K562 (cell line): ENCODE measurements around the gene KCTD13. TPM values are rescaled to one million over a fixed set of nuclear protein-coding genes. Genes with fewer than 3 reads are reported as not detected.
A peak's percentile ranks its signal among the peaks of the same experiment; 100 is the strongest.
"Not testable (repeated sequence)": the region's sequence is repeated elsewhere in the genome, so short reads cannot be mapped to it uniquely, and the experiment has no call there.

ENCODE experiments used
- ATAC-seq: fragments of 200-7000 bp; cut with Tn5 transposase; 3 replicates; pipeline ENCODE4 v1.9.1; 2020; ENCODE audit warnings: moderate library complexity
- BruUV-seq: library from RNA; stranded (reverse); fragments of 400-500 nt; replicated peaks from 2 replicates; lab custom pipeline; 2021; lab: Mats Ljungman, UMichigan
- CTCF ChIA-PET: fragments of 300-600 bp; formaldehyde crosslinking; extraction: SDS; loops from one replicate; lab custom pipeline; 2021; ENCODE audit warnings: low intra/inter-chr PET ratio; lab: Yijun Ruan, JAX
- POLR2A ChIA-PET: fragments of 300-600, 350-650 bp; sonication (Branson Sonifier 250); formaldehyde crosslinking; extraction: SDS; loops from one replicate; lab custom pipeline; 2021; ENCODE audit warnings: antibody characterized with exemption, inconsistent platforms; lab: Yijun Ruan, JAX
- DNase-seq, 4 experiments: peaks; one replicate each; pipeline versions ENCODE4 v3.0.0 to v3.0.0-alpha.2; 2011 to 2018; ENCODE audit warnings: low spot score in 3 of 4, mixed read lengths in 3 of 4; ENCODE audit errors: extremely low read depth in 1 of 4
- FAIRE-seq: peaks from 2 replicates; lab custom pipeline; 2011; peaks lifted over from hg19 to GRCh38; lab: Jason Lieb, UNC
- H2AFZ ChIP-seq: 2 replicates; pipeline ENCODE4 v1.6.0; 2011; ENCODE audit warnings: low read depth, low read length, control low read depth, inconsistent platforms
- H3K27ac ChIP-seq: fragments of 200-600 bp; 3 replicates; pipeline ENCODE4 v1.8.0; 2011; ENCODE audit warnings: low read depth, mild to moderate bottlenecking, control low read depth, inconsistent platforms, low read length, moderate library complexity, mixed read lengths; ENCODE audit errors: extremely low read depth
- H3K27me3 ChIP-seq, 2 experiments: fragments of 300-600 bp in 1 of 2; 2 replicates in 1 of 2; 3 replicates in 1 of 2; pipeline versions ENCODE4 v1.6.0 to v1.8.0; 2011; ENCODE audit warnings: inconsistent platforms in 2 of 2, low read length in 2 of 2, mild to moderate bottlenecking in 1 of 2, mixed read lengths in 1 of 2, moderate library complexity in 1 of 2; ENCODE audit not compliant: control insufficient read depth in 2 of 2, insufficient read depth in 2 of 2
- H3K36me3 ChIP-seq: fragments of 300-600 bp; 3 replicates; pipeline ENCODE4 v1.8.0; 2011; ENCODE audit warnings: mild to moderate bottlenecking, low read length, inconsistent platforms; ENCODE audit not compliant: control insufficient read depth, insufficient read depth
- H3K4me1 ChIP-seq, 2 experiments: fragments of 200-600 bp in 1 of 2; replicated peaks in 1 of 2; 2 replicates in 1 of 2; 3 replicates in 1 of 2; pipeline versions ENCODE4 v1.5.1 to v1.8.0; 2011; ENCODE audit warnings: inconsistent platforms in 2 of 2, low read length in 2 of 2, mild to moderate bottlenecking in 1 of 2, mixed read lengths in 1 of 2, moderate library complexity in 1 of 2; ENCODE audit not compliant: control insufficient read depth in 2 of 2, insufficient read depth in 2 of 2
- H3K4me2 ChIP-seq: 2 replicates; pipeline ENCODE4 v1.6.1; 2011; ENCODE audit warnings: low read length, control low read depth, inconsistent platforms, mixed read lengths; ENCODE audit not compliant: insufficient read depth
- H3K4me3 ChIP-seq: fragments of 200-600 bp; sonication (generic), shearing (Covaris generic); 2 replicates; pipeline ENCODE4 v1.5.1; 2016; ENCODE audit warnings: control low read depth, inconsistent platforms
- H3K79me2 ChIP-seq: fragments of 200-600 bp; 3 replicates; pipeline ENCODE4 v1.8.0; 2011; ENCODE audit warnings: low read length, inconsistent platforms; ENCODE audit not compliant: control insufficient read depth, insufficient read depth
- H3K9ac ChIP-seq, 2 experiments: 2 replicates each; pipeline versions ENCODE4 v1.6.0 to v1.6.1; 2011; ENCODE audit warnings: low read depth in 2 of 2, low read length in 2 of 2, control low read depth in 1 of 2, inconsistent platforms in 1 of 2, mild to moderate bottlenecking in 1 of 2, mixed read lengths in 1 of 2; ENCODE audit not compliant: insufficient read depth in 1 of 2
- H3K9me1 ChIP-seq: one replicate; pipeline ENCODE4 v1.6.0; 2011; ENCODE audit warnings: inconsistent platforms, mild to moderate bottlenecking, low read length, moderate library complexity; ENCODE audit not compliant: control insufficient read depth, insufficient read depth
- H3K9me3 ChIP-seq: replicated peaks from 2 replicates; pipeline ENCODE4 v1.5.1; 2011; ENCODE audit warnings: low read depth, low read length, inconsistent platforms; ENCODE audit not compliant: control insufficient read depth, insufficient read depth
- H4K20me1 ChIP-seq: replicated peaks from 2 replicates; pipeline ENCODE4 v1.6.1; 2011; ENCODE audit warnings: low read length, inconsistent platforms, mixed read lengths; ENCODE audit not compliant: control insufficient read depth, insufficient read depth
- CEBPB ChIP-seq: fragments of 450-650 bp; IDR thresholded peaks from 2 replicates; pipeline ENCODE4 v1.6.1; 2016; ENCODE audit warnings: missing genetic modification characterization, missing compliant biosample characterization
- CEBPG ChIP-seq, 3 experiments: fragments of 200-800 bp in 1 of 3; sonication (Bioruptor generic) in 1 of 3; sonication (generic) in 1 of 3; formaldehyde crosslinking in 1 of 3; IDR thresholded peaks in 2 of 3; conservative IDR thresholded peaks in 1 of 3; 2 replicates each; pipeline versions ENCODE4 v1.6.1 to v1.8.0; 2016 to 2022; ENCODE audit warnings: missing compliant biosample characterization in 2 of 3, missing genetic modification characterization in 2 of 3, mild to moderate bottlenecking in 1 of 3, missing genetic modification reagents in 1 of 3
- FOXP4 ChIP-seq: sonication (generic); formaldehyde crosslinking; IDR thresholded peaks from 2 replicates; pipeline ENCODE4 v1.8.0; 2022; ENCODE audit warnings: mild to moderate bottlenecking, missing genetic modification reagents, borderline replicate concordance
- KDM5B ChIP-seq: fragments of 200-600 bp; sonication (generic); IDR thresholded peaks from 2 replicates; pipeline ENCODE4 v1.6.1; 2012; ENCODE audit warnings: low read depth, mild to moderate bottlenecking, moderate library complexity, low read length, control low read depth, inconsistent platforms; ENCODE audit not compliant: insufficient replicate concordance
- MYNN ChIP-seq, 2 experiments: sonication (generic); formaldehyde crosslinking in 1 of 2; IDR thresholded peaks; 2 replicates each; pipeline versions ENCODE4 v1.5.0 to v1.6.1; 2016 to 2020; ENCODE audit warnings: antibody characterized with exemption in 1 of 2, missing genetic modification reagents in 1 of 2
- NFIC ChIP-seq: fragments of 450-650 bp; IDR thresholded peaks from 2 replicates; pipeline ENCODE4 v1.6.1; 2017; ENCODE audit warnings: mild to moderate bottlenecking, inconsistent platforms
- ZC3H4 ChIP-seq: sonication (generic); formaldehyde crosslinking; IDR thresholded peaks from 2 replicates; pipeline ENCODE4 v1.9.0; 2021; ENCODE audit warnings: missing genetic modification reagents, borderline replicate concordance
- ZNF146 ChIP-seq: IDR thresholded peaks from one replicate; pipeline ENCODE4 v1.6.1; 2018; ENCODE audit warnings: missing compliant biosample characterization; ENCODE audit not compliant: unreplicated experiment
- ZNF436 ChIP-seq: fragments of 250-450, 450-650 bp; sonication (Bioruptor Pico); formaldehyde crosslinking; IDR thresholded peaks from 2 replicates; pipeline ENCODE4 v1.7.0; 2020; ENCODE audit warnings: mild to moderate bottlenecking
- ZNF76 ChIP-seq: fragments of 250-450 bp; sonication (Bioruptor Pico); IDR thresholded peaks from 2 replicates; pipeline ENCODE4 v1.4.0; 2020; ENCODE audit warnings: mild to moderate bottlenecking, moderate library complexity, borderline replicate concordance
- WGBS: fragments of 100-300 bp; shearing (Covaris generic); methylation state at CpG from one replicate; pipeline ENCODE4 v1.1.6; 2016; ENCODE audit warnings: low coverage, mixed read lengths; ENCODE audit not compliant: insufficient coverage; ENCODE audit errors: missing lambda C conversion rate; 5-methylcytosine and 5-hydroxymethylcytosine counted together
- in situ Hi-C: fragments of 300-500 bp; cut with MboI; formaldehyde crosslinking; loops from 4 replicates; pipeline ENCODE4 v1.15.0; 2018; ENCODE audit warnings: inconsistent platforms, mixed read lengths
- intact Hi-C: fragments of 100-400 bp; cut with micrococcal nuclease; formaldehyde crosslinking; loops from 2 replicates; pipeline ENCODE4 v1.14.2; 2022
- polyA plus RNA-seq, 8 experiments: library from polyadenylated mRNA; depleted of rRNA in 4 of 8; stranded (reverse) in 5 of 8; unstranded in 3 of 8; fragments of >200 nt; fragmentation: Nextera tagmentation in 2 of 8; fragmentation: Illumina TruSeq in 1 of 8; extraction: Ambion mirVana in 2 of 8; extraction: Trizol in 1 of 8; gene quantifications; 2 replicates each; pipeline versions ENCODE4 v1.2.1 to v1.2.3, GENCODE V29; 2011 to 2014; ENCODE audit warnings: inconsistent platforms in 1 of 8, missing spikeins in 1 of 8
- total RNA-seq, 7 experiments: library from RNA; depleted of rRNA in 6 of 7; stranded (reverse); fragments of >200 nt in 6 of 7; fragmentation: Illumina TruSeq in 2 of 7; extraction: Trizol in 2 of 7; gene quantifications; 2 replicates each; pipeline versions ENCODE4 v1.2.1 to v1.2.3, GENCODE V29; 2011 to 2021; ENCODE audit warnings: low replicate concordance in 1 of 7

KCTD13 gene
- total and polyA plus RNA-seq, 9 of the 15 experiments (the other 6 are each of a cell fraction or from before 2014, with no cell fraction given), result 1.0 to 20.6 (median 9.8) TPM

GRCh38 chr16:29931750-29932149 is 5.7 kb upstream of the KCTD13 start:
- 62% methylated on average over 1 of the region's 2 CpGs for WGBS
- in situ Hi-C loops, H3K36me3 ChIP-seq, H2AFZ ChIP-seq, H3K9me1 ChIP-seq, H3K4me3 ChIP-seq, POLR2A ChIA-PET, H3K9ac ChIP-seq, DNase-seq, H3K4me2 ChIP-seq, BruUV-seq, CTCF ChIA-PET, intact Hi-C loops, H3K9me3 ChIP-seq, H4K20me1 ChIP-seq, H3K79me2 ChIP-seq, H3K27ac ChIP-seq, FAIRE-seq, ATAC-seq, H3K27me3 ChIP-seq, H3K4me1 ChIP-seq: not testable (repeated sequence)
- TF ChIP-seq ZNF146 (CRISPR knock-in tag) (peak; percentile 42), NFIC (peak; percentile 70)

- POLR2A ChIA-PET, result interaction anchor here (0.6 to 3.0 kb wide), 9 partner anchors 11 to 1159 kb away, joined by 3 to 17 read pairs (median 5); partner anchors contain the start of gene TMEM219
- peak; percentile 55 for TF ChIP-seq CEBPB (tag)
- peak; percentile 37 for TF ChIP-seq KDM5B
- TF ChIP-seq ZNF436, result no peak
- no peak for TF ChIP-seq ZNF76 (CRISPR knock-in tag)
- no peak for TF ChIP-seq FOXP4 (CRISPR knock-in tag)
- 0 out of 2 replicates have a peak, but pooled peaks have one; percentile 37 for TF ChIP-seq ZC3H4 (CRISPR knock-in tag)
- TF ChIP-seq CEBPG (CRISPR knock-in tag; IDR thresholded peaks at IDR 0.05), result peak; percentile 50
- TF ChIP-seq CEBPG (tag; conservative IDR thresholded peaks at IDR 0.05 in 1 of 2, IDR thresholded peaks at IDR 0.05 in 1 of 2), result peak in 1 of 2 experiments; percentile 61; a peak in 2 of 4 replicates
- TF ChIP-seq MYNN (IDR thresholded peaks at IDR 0.05), result no peak
- no peak for TF ChIP-seq MYNN (CRISPR knock-in tag; IDR thresholded peaks at IDR 0.05)
Observed at GRCh38 chr16:29927070-29927905, 1.3 kb upstream of the KCTD13 start.

More at GRCh38 chr16:29927070-29927905, 1.3 kb upstream of the KCTD13 start:
- Histone ChIP-seq H3K9ac (peak overlapping the region; percentile 91 to 94; a peak in 2 of 4 replicates), H3K9me3 (no peaks in the 10 kb centered on the region), H3K27ac (no peak overlapping the region; the same call in 2 of the 3 replicates), H4K20me1 (no peaks in the 10 kb centered on the region), H3K36me3 (peaks cover 9% of the 10 kb centered on the region; the same call in 1 of the 3 replicates), H3K4me3 (no peak overlapping the region), H2AFZ (peak overlapping the region; percentile 100; the same call in 1 of the 2 replicates), H3K4me1 (peaks cover 13 to 29% of the 10 kb centered on the region in 2 experiments; a peak in 4 of 5 replicates), H3K9me1 (no peaks in the 10 kb centered on the region), H3K4me2 (peak overlapping the region; percentile 86), H3K27me3 (no peaks in the 10 kb centered on the region), H3K79me2 (peaks cover 27% of the 10 kb centered on the region)
- intact Hi-C loops (loop anchor here (5.0 kb wide), 2 partner anchors 35 to 70 kb away; partner anchors contain the start of genes HIRIP3, INO80E and TMEM219), in situ Hi-C loops (no loop called here)
- FAIRE-seq, result no peak
- 51% methylated on average over 12 of the region's 12 CpGs for WGBS
- peak in 2 of 4 experiments; percentile 21 to 26 for DNase-seq
- BruUV-seq, result no TSS peak
- ATAC-seq, result no peak
- CTCF ChIA-PET, result no interaction called here
